Tibial nerve (tissue), 4 donors: Measurements from ENCODE around the gene MITF.

Source experiments
- EP300 ChIP-seq, 2 donors: sonication (generic); formaldehyde crosslinking; IDR thresholded peaks; one replicate each; pipeline ENCODE4 v1.6.1; 2017; ENCODE audit warnings: antibody characterized with exemption in 2 of 2, mild to moderate bottlenecking in 1 of 2
- POLR2A ChIP-seq, 2 donors: fragments of 450-650 bp; IDR thresholded peaks; one replicate each; pipeline ENCODE4 v1.6.1; 2017; ENCODE audit warnings: antibody characterized with exemption in 2 of 2, mild to moderate bottlenecking in 2 of 2, moderate library complexity in 2 of 2
- TF ChIP-seq, protein P1 (sequence below), 5 experiments: fragments of 200-600 bp in 3 of 5; fragments of 450-650 bp in 2 of 5; sonication (generic) in 3 of 5; IDR thresholded peaks; one replicate each; pipeline ENCODE4 v1.5.1; 2016 to 2019; ENCODE audit warnings: antibody characterized with exemption in 5 of 5, mild to moderate bottlenecking in 3 of 5, moderate library complexity in 2 of 5

DNA sequence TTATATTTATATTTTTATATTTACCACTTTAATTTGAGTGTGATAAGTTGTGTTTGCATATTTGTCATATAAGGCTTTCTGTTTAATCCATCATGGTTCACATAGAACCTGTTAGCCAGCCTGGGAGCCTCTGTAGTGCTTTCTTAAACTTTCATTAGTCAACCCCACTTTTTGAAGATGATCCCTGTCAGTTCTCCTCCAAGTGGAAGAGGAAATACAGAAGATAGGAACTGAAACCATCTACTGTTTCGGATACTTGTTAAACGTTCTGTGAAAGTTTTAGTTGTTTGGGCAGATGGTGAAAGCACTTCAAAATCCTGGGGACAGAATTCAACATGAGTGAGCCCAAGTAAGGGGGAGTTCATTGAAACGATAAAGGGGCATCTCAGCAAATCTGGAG, 255.7 kb downstream of the MITF start:
- TF ChIP-seq, protein P1, sequence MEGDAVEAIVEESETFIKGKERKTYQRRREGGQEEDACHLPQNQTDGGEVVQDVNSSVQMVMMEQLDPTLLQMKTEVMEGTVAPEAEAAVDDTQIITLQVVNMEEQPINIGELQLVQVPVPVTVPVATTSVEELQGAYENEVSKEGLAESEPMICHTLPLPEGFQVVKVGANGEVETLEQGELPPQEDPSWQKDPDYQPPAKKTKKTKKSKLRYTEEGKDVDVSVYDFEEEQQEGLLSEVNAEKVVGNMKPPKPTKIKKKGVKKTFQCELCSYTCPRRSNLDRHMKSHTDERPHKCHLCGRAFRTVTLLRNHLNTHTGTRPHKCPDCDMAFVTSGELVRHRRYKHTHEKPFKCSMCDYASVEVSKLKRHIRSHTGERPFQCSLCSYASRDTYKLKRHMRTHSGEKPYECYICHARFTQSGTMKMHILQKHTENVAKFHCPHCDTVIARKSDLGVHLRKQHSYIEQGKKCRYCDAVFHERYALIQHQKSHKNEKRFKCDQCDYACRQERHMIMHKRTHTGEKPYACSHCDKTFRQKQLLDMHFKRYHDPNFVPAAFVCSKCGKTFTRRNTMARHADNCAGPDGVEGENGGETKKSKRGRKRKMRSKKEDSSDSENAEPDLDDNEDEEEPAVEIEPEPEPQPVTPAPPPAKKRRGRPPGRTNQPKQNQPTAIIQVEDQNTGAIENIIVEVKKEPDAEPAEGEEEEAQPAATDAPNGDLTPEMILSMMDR (IDR thresholded peaks at IDR 0.05): no peak
- TF ChIP-seq POLR2A (IDR thresholded peaks at IDR 0.05): no peak
- no peak for TF ChIP-seq EP300 (IDR thresholded peaks at IDR 0.05)
